ENCODE data around the gene CIAO2A. TPM values are rescaled to one million over a fixed set of nuclear protein-coding genes. Genes with fewer than 3 reads are reported as not detected.

The CIAO2A gene
- total and polyA plus RNA-seq, 2 donors from 2014 or later = 41.6 to 92.4 TPM

DNA sequence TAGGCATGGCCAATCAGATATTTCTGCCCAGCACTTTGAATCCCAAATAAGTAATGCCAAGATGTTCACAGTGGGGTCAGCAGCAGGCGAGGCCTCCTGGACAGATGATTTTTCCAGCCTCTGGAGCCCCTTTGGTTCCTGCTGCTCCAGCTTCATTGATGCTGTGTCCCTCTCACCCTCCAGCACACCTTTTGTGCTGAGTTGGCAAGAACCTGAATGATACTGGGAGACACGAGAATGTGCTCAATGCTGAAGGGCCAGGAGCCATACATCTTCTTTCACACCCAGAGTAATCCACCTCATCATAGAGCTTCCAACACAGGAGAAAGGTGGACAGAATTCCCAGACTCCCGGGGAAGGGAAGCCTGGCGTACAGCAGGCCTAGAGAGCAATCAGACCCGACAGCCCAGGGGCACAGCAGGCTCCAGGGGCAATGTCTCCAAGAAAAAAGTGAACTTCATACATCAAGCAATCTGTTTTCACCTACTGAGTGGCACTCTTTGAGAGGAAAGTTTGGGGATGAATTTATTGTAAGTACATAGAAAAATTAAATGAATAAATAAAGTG, 40.6 kb downstream of the CIAO2A start:
- H3K9ac ChIP-seq (ENCODE audit: low read length in 3 of 3) = no peak overlapping the region
- TF ChIP-seq CTCF (IDR thresholded peaks at IDR 0.05; ENCODE audit: borderline replicate concordance, extremely low read depth, insufficient read depth) = no peak

GRCh38 chr15:64051407-64052259, 42.0 kb downstream of the CIAO2A start:
- no peak overlapping the region for H3K4me3 ChIP-seq (ENCODE audit: low read length in 3 of 3)
- no peaks in the 10 kb centered on the region for H3K9me3 ChIP-seq (ENCODE audit: control insufficient read depth in 2 of 3, insufficient read depth in 1 of 3, low read length in 3 of 3)
- H3K27ac ChIP-seq (ENCODE audit: low read depth in 2 of 2, low read length in 2 of 2) = no peak overlapping the region
- DNase-seq (no peak), FAIRE-seq (no peak)
- H3K36me3 ChIP-seq (ENCODE audit: control insufficient read depth in 2 of 3, insufficient read depth in 3 of 3, low read length in 3 of 3) = no peaks in the 10 kb centered on the region
- no peak overlapping the region for H3K9ac ChIP-seq (ENCODE audit: low read length in 3 of 3)
- H3K27me3 ChIP-seq (ENCODE audit: control insufficient read depth, insufficient read depth, low read length) = no peaks in the 10 kb centered on the region
- TF ChIP-seq CTCF (IDR thresholded peaks at IDR 0.05; ENCODE audit: borderline replicate concordance, extremely low read depth, insufficient read depth) = no peak
- intact Hi-C loops (cut with DNase I) = no loop called here
- peaks cover 0 to 6% (median 0%) of the 10 kb centered on the region in 3 donors for H3K4me1 ChIP-seq (ENCODE audit: control insufficient read depth in 2 of 3, insufficient read depth in 2 of 3, low read depth in 1 of 3, low read length in 3 of 3)

More for the DNA sequence above, 40.6 kb downstream of the CIAO2A start:
- no peaks in the 10 kb centered on the region for H3K27me3 ChIP-seq (ENCODE audit: control insufficient read depth, insufficient read depth, low read length)
- DNase-seq (no peak), FAIRE-seq (no peak)
- H3K4me3 ChIP-seq (ENCODE audit: low read length in 3 of 3) = no peak overlapping the region
- H3K36me3 ChIP-seq (ENCODE audit: control insufficient read depth in 2 of 3, insufficient read depth in 3 of 3, low read length in 3 of 3) = no peaks in the 10 kb centered on the region
- H3K27ac ChIP-seq (ENCODE audit: low read depth in 2 of 2, low read length in 2 of 2) = no peak overlapping the region
- no peaks in the 10 kb centered on the region for H3K4me1 ChIP-seq (ENCODE audit: control insufficient read depth in 2 of 3, insufficient read depth in 2 of 3, low read depth in 1 of 3, low read length in 3 of 3)
- intact Hi-C loops (cut with DNase I) = no loop called here
- H3K9me3 ChIP-seq (ENCODE audit: control insufficient read depth in 2 of 3, insufficient read depth in 1 of 3, low read length in 3 of 3) = no peaks in the 10 kb centered on the region

DNA sequence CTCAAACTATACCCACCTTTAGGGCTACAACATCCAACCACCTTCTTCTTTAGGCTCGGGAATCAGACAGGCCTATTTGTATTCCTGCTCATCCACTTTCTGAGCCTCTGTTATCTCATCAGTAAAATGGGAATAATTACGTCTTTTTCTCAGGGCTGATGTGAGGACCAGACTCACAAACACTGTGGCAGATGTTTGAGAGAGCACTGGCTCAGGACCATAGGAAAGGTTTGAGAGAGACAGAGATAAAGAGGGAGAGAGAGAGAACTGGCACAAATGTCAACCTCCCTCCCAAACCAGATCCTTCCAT, 42.6 kb downstream of the CIAO2A start:
- H3K27ac ChIP-seq (ENCODE audit: low read depth in 2 of 2, low read length in 2 of 2) = no peak overlapping the region
- no peak overlapping the region for H3K4me3 ChIP-seq (ENCODE audit: low read length in 3 of 3)
- peaks cover 0 to 7% (median 0%) of the 10 kb centered on the region in 3 donors for H3K4me1 ChIP-seq (ENCODE audit: control insufficient read depth in 2 of 3, insufficient read depth in 2 of 3, low read depth in 1 of 3, low read length in 3 of 3)
- no peak overlapping the region for H3K9ac ChIP-seq (ENCODE audit: low read length in 3 of 3)
- H3K27me3 ChIP-seq (ENCODE audit: control insufficient read depth, insufficient read depth, low read length) = no peaks in the 10 kb centered on the region
- no peaks in the 10 kb centered on the region for H3K9me3 ChIP-seq (ENCODE audit: control insufficient read depth in 2 of 3, insufficient read depth in 1 of 3, low read length in 3 of 3)
- DNase-seq (no peak), FAIRE-seq (no peak)
- no peaks in the 10 kb centered on the region for H3K36me3 ChIP-seq (ENCODE audit: control insufficient read depth in 2 of 3, insufficient read depth in 3 of 3, low read length in 3 of 3)
- intact Hi-C loops (cut with DNase I) = no loop called here
- no peak for TF ChIP-seq CTCF (IDR thresholded peaks at IDR 0.05; ENCODE audit: borderline replicate concordance, extremely low read depth, insufficient read depth)

Data from kidney (tissue), 14 donors.